HepG2 (cell line): ENCODE measurements around the gene PKP3. TPM values are rescaled to one million over a fixed set of nuclear protein-coding genes. Genes with fewer than 3 reads are reported as not detected.

Experiments used
- ATF7 ChIP-seq, 2 experiments: fragments of 450-650 bp in 1 of 2; sonication (generic) in 1 of 2; formaldehyde crosslinking in 1 of 2; IDR thresholded peaks; 2 replicates each; pipeline versions ENCODE4 v1.4.0 to v1.6.1; 2016 to 2020; ENCODE audit warnings: antibody characterized with exemption in 1 of 2, mild to moderate bottlenecking in 1 of 2, missing genetic modification reagents in 1 of 2
- EED ChIP-seq: sonication (generic); formaldehyde crosslinking; IDR thresholded peaks from 2 replicates; pipeline ENCODE4 v1.5.0; 2020; ENCODE audit warnings: mild to moderate bottlenecking, missing genetic modification reagents
- ELF4 ChIP-seq: sonication (generic); formaldehyde crosslinking; IDR thresholded peaks from 2 replicates; pipeline ENCODE4 v1.5.0; 2020; ENCODE audit warnings: missing genetic modification reagents, mild to moderate bottlenecking, moderate library complexity, borderline replicate concordance
- HMG20A ChIP-seq: IDR thresholded peaks from 2 replicates; pipeline ENCODE4 v1.6.1; 2016; ENCODE audit warnings: borderline replicate concordance
- MEIS2 ChIP-seq: sonication (generic); formaldehyde crosslinking; IDR thresholded peaks from 2 replicates; pipeline ENCODE4 v1.9.0; 2021; ENCODE audit warnings: mild to moderate bottlenecking, missing genetic modification reagents
- NCOR1 ChIP-seq: fragments of 200-600 bp; sonication (generic); IDR thresholded peaks from 2 replicates; pipeline ENCODE4 v1.7.0; 2017; ENCODE audit warnings: antibody characterized with exemption, low read length, borderline replicate concordance
- RNF2 ChIP-seq: fragments of 450-650 bp; conservative IDR thresholded peaks from 2 replicates; pipeline ENCODE4 v1.6.1; 2016; ENCODE audit warnings: low read depth
- SCMH1 ChIP-seq: sonication (generic); formaldehyde crosslinking; IDR thresholded peaks from 2 replicates; pipeline ENCODE4 v1.9.0; 2021; ENCODE audit warnings: missing genetic modification reagents, mild to moderate bottlenecking, borderline replicate concordance
- SP5 ChIP-seq: IDR thresholded peaks from 2 replicates; pipeline ENCODE4 v1.6.1; 2016; ENCODE audit warnings: low read depth, borderline replicate concordance
- ZFAT ChIP-seq: sonication (generic); formaldehyde crosslinking; conservative IDR thresholded peaks from 2 replicates; pipeline ENCODE4 v1.8.1; 2023; ENCODE audit warnings: missing genetic modification reagents, inconsistent platforms
- ZNF549 ChIP-seq: sonication (generic); formaldehyde crosslinking; IDR thresholded peaks from 2 replicates; pipeline ENCODE4 v1.5.0; 2020; ENCODE audit warnings: missing genetic modification reagents
- ZNF605 ChIP-seq: sonication (generic); formaldehyde crosslinking; IDR thresholded peaks from 2 replicates; pipeline ENCODE4 v1.8.0; 2022; ENCODE audit warnings: mild to moderate bottlenecking, missing genetic modification reagents
- ZNF891 ChIP-seq: sonication (generic); formaldehyde crosslinking; IDR thresholded peaks from 2 replicates; pipeline ENCODE4 v1.5.0; 2020; ENCODE audit warnings: mild to moderate bottlenecking, missing genetic modification reagents
- ZSCAN25 ChIP-seq: sonication (generic); formaldehyde crosslinking; IDR thresholded peaks from 2 replicates; pipeline ENCODE4 v1.8.0; 2022; ENCODE audit warnings: mild to moderate bottlenecking, missing genetic modification reagents
- polyA plus RNA-seq, 8 experiments: library from polyadenylated mRNA; depleted of rRNA in 3 of 8; stranded (reverse) in 7 of 8; unstranded in 1 of 8; fragments of >200 nt; fragmentation: Illumina TruSeq in 4 of 8; extraction: Trizol in 4 of 8; gene quantifications; 2 replicates each; pipeline versions ENCODE4 v1.2.1 to v1.2.3, GENCODE V29; 2011 to 2016; ENCODE audit warnings: low read depth in 4 of 8, missing spikeins in 1 of 8, mixed read lengths in 1 of 8; ENCODE audit not compliant: insufficient read depth in 1 of 8
- total RNA-seq, 5 experiments: library from RNA; depleted of rRNA; stranded (reverse); fragments of >200 nt; fragmentation: Illumina TruSeq; extraction: Trizol; gene quantifications; 2 replicates each; pipeline ENCODE4 v1.2.3, GENCODE V29; 2016; ENCODE audit warnings: low read depth in 1 of 5
- TF ChIP-seq, protein P1 (sequence below), 2 experiments: sonication (generic) in 1 of 2; formaldehyde crosslinking in 1 of 2; IDR thresholded peaks; 2 replicates each; pipeline versions ENCODE4 v1.5.1 to v1.6.1; 2011 to 2020; ENCODE audit warnings: borderline replicate concordance in 1 of 2, low read depth in 1 of 2, low read length in 1 of 2, mild to moderate bottlenecking in 1 of 2, missing genetic modification reagents in 1 of 2, moderate library complexity in 1 of 2
- TF ChIP-seq, protein P2 (sequence below): sonication (generic); formaldehyde crosslinking; IDR thresholded peaks from 2 replicates; pipeline ENCODE4 v1.9.0; 2022; ENCODE audit warnings: low read depth, missing genetic modification reagents
- TF ChIP-seq, protein P3 (sequence below): sonication (generic); formaldehyde crosslinking; IDR thresholded peaks from 2 replicates; pipeline ENCODE4 v1.9.0; 2021; ENCODE audit warnings: missing genetic modification reagents, mild to moderate bottlenecking, borderline replicate concordance
- TF ChIP-seq, protein P4 (sequence below): sonication (generic); formaldehyde crosslinking; IDR thresholded peaks from 2 replicates; pipeline ENCODE4 v1.5.0; 2020; ENCODE audit warnings: missing genetic modification reagents, mild to moderate bottlenecking, borderline replicate concordance
- TF ChIP-seq, protein P5 (sequence below): sonication (generic); formaldehyde crosslinking; IDR thresholded peaks from 2 replicates; pipeline ENCODE4 v1.8.0; 2022; ENCODE audit warnings: missing genetic modification reagents, mild to moderate bottlenecking, moderate library complexity, borderline replicate concordance

Gene PKP3
- total and polyA plus RNA-seq, 2 of the 13 experiments (the other 11 are each of a cell fraction or from before 2014, with no cell fraction given), result 18.0 to 28.7 TPM

DNA sequence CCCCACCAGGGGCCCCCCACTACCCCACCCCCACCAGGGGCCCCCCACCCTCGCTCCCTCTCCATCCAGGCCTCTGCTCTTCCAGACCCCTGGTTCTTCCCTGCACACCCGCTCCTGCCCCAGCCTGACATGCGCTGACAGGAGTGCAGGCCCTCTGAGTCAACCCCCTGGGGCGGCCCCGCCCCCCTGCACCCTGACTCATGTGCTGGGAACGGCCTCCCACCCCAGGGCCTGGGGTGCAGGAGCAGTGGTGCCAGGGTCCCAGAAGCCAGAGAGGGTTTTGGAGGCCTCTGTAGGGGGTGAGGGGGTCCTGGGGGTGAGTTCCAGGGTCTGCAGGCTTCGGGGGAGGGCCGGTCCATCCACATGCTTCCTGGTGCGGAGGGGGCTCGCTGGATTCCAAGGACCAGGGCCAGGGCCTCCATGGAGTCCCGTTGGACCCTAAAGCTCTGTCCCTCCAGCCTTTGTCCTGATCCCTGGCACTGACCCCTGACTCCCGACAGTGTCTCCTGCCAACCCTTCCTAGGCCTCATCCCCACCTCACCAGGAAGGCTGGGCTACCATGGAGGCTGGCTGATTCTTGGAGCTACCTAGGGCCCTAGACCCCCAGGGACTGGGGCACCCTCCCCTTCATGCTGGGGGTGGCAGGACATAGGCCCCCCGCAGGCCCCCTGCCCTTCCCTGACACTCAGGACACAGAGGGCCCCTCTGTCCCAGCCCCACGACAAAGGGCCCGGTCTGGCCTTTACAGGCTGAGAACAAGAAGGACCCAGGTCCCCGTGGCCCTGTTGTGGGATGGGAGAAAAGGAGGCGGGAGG lies 583 bp upstream of the PKP3 start (continued):
- TF ChIP-seq, protein P1, sequence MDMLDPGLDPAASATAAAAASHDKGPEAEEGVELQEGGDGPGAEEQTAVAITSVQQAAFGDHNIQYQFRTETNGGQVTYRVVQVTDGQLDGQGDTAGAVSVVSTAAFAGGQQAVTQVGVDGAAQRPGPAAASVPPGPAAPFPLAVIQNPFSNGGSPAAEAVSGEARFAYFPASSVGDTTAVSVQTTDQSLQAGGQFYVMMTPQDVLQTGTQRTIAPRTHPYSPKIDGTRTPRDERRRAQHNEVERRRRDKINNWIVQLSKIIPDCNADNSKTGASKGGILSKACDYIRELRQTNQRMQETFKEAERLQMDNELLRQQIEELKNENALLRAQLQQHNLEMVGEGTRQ (IDR thresholded peaks at IDR 0.05; ENCODE audit: low read depth, low read length), result no peak
- TF ChIP-seq, protein P1 (CRISPR knock-in tag; IDR thresholded peaks at IDR 0.05; ENCODE audit: borderline replicate concordance), result no peak
- TF ChIP-seq, protein P2, sequence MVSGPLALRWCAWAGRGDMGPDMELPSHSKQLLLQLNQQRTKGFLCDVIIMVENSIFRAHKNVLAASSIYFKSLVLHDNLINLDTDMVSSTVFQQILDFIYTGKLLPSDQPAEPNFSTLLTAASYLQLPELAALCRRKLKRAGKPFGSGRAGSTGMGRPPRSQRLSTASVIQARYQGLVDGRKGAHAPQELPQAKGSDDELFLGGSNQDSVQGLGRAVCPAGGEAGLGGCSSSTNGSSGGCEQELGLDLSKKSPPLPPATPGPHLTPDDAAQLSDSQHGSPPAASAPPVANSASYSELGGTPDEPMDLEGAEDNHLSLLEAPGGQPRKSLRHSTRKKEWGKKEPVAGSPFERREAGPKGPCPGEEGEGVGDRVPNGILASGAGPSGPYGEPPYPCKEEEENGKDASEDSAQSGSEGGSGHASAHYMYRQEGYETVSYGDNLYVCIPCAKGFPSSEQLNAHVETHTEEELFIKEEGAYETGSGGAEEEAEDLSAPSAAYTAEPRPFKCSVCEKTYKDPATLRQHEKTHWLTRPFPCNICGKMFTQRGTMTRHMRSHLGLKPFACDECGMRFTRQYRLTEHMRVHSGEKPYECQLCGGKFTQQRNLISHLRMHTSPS (CRISPR knock-in tag), result no peak
- TF ChIP-seq ELF4 (CRISPR knock-in tag) (no peak), ZSCAN25 (no peak), RNF2 (no peak), ZFAT (CRISPR knock-in tag) (no peak), SP5 (CRISPR knock-in tag) (peak; percentile 47), EED (CRISPR knock-in tag) (no peak), SCMH1 (CRISPR knock-in tag) (no peak), ZNF549 (no peak), NCOR1 (no peak), ATF7 (IDR thresholded peaks at IDR 0.05) (no peak), ATF7 (CRISPR knock-in tag; IDR thresholded peaks at IDR 0.05) (0 out of 2 replicates have a peak, but pooled peaks have one; percentile 18), MEIS2 (CRISPR knock-in tag) (peak; percentile 8), HMG20A (CRISPR knock-in tag) (no peak), ZNF891 (0 out of 2 replicates have a peak, but pooled peaks have one; percentile 66), ZNF605 (CRISPR knock-in tag) (no peak)
- TF ChIP-seq, protein P3, sequence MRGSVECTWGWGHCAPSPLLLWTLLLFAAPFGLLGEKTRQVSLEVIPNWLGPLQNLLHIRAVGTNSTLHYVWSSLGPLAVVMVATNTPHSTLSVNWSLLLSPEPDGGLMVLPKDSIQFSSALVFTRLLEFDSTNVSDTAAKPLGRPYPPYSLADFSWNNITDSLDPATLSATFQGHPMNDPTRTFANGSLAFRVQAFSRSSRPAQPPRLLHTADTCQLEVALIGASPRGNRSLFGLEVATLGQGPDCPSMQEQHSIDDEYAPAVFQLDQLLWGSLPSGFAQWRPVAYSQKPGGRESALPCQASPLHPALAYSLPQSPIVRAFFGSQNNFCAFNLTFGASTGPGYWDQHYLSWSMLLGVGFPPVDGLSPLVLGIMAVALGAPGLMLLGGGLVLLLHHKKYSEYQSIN (CRISPR knock-in tag), result no peak
- TF ChIP-seq, protein P4, sequence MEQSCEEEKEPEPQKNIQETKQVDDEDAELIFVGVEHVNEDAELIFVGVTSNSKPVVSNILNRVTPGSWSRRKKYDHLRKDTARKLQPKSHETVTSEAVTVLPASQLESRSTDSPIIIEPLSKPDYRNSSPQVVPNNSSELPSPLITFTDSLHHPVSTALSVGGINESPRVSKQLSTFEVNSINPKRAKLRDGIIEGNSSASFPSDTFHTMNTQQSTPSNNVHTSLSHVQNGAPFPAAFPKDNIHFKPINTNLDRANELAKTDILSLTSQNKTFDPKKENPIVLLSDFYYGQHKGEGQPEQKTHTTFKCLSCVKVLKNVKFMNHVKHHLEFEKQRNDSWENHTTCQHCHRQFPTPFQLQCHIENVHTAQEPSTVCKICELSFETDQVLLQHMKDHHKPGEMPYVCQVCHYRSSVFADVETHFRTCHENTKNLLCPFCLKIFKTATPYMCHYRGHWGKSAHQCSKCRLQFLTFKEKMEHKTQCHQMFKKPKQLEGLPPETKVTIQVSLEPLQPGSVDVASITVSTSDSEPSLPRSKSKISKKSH (CRISPR knock-in tag), result peak; percentile 37; the same call in 1 of the 2 replicates
- TF ChIP-seq, protein P5, sequence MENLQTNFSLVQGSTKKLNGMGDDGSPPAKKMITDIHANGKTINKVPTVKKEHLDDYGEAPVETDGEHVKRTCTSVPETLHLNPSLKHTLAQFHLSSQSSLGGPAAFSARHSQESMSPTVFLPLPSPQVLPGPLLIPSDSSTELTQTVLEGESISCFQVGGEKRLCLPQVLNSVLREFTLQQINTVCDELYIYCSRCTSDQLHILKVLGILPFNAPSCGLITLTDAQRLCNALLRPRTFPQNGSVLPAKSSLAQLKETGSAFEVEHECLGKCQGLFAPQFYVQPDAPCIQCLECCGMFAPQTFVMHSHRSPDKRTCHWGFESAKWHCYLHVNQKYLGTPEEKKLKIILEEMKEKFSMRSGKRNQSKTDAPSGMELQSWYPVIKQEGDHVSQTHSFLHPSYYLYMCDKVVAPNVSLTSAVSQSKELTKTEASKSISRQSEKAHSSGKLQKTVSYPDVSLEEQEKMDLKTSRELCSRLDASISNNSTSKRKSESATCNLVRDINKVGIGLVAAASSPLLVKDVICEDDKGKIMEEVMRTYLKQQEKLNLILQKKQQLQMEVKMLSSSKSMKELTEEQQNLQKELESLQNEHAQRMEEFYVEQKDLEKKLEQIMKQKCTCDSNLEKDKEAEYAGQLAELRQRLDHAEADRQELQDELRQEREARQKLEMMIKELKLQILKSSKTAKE (CRISPR knock-in tag), result no peak
